Right lobe of liver (tissue), 6 donors: ENCODE measurements around the gene RAVER1. TPM values are rescaled to one million over a fixed set of nuclear protein-coding genes. Genes with fewer than 3 reads are reported as not detected.

Experiments used
- ATAC-seq, 4 donors: fragments of 200-7000 bp; cut with Tn5 transposase; one replicate each; pipeline ENCODE4 v1.9.1; 2020; ENCODE audit warnings: mild to moderate bottlenecking in 4 of 4, moderate library complexity in 4 of 4
- DNase-seq, 3 donors: peaks; one replicate each; pipeline ENCODE4 v3.0.0-alpha.2; 2020
- H3K27ac ChIP-seq, 3 donors: fragments of 200-600 bp; one replicate each; pipeline ENCODE4 v1.8.0; 2022
- H3K27me3 ChIP-seq, 2 donors: fragments of 200-600 bp; one replicate each; pipeline ENCODE4 v1.8.0; 2022
- H3K36me3 ChIP-seq, 4 donors: fragments of 200-600 bp; sonication (generic) in 1 of 4; one replicate each; pipeline versions ENCODE4 v1.5.1 to v1.8.0; 2017 to 2022; ENCODE audit warnings: control low read depth in 1 of 4
- H3K4me1 ChIP-seq, 4 donors: fragments of 200-600 bp; sonication (generic) in 1 of 4; one replicate each; pipeline versions ENCODE4 v1.5.1 to v1.8.0; 2017 to 2022; ENCODE audit warnings: control low read depth in 1 of 4
- H3K4me3 ChIP-seq, 3 donors: fragments of 200-600 bp; one replicate each; pipeline ENCODE4 v1.8.0; 2022
- H3K9me3 ChIP-seq, 4 donors: fragments of 200-600 bp; sonication (generic) in 1 of 4; one replicate each; pipeline versions ENCODE4 v1.5.1 to v1.8.0; 2017 to 2022; ENCODE audit warnings: control low read depth in 1 of 4
- CTCF ChIP-seq, 4 donors: fragments of 200-600 bp in 3 of 4; fragments of 450-650 bp in 1 of 4; IDR thresholded peaks; one replicate each; pipeline versions ENCODE4 v1.5.1 to v1.8.0; 2016 to 2022; ENCODE audit warnings: antibody characterized with exemption in 4 of 4, mild to moderate bottlenecking in 2 of 4
- POLR2A ChIP-seq: fragments of 450-650 bp; IDR thresholded peaks from one replicate; pipeline ENCODE4 v1.6.1; 2017; ENCODE audit warnings: antibody characterized with exemption, mild to moderate bottlenecking
- WGBS: methylation state at CpG from one replicate; pipeline ENCODE4 v1.1.6; 2018; ENCODE audit warnings: low coverage, low lambda C conversion rate; ENCODE audit not compliant: insufficient coverage; ENCODE audit errors: missing lambda C conversion rate; 5-methylcytosine and 5-hydroxymethylcytosine counted together
- intact Hi-C, 2 donors: fragments of 100-400 bp; cut with DNase I; formaldehyde crosslinking; loops; one replicate each; pipeline versions ENCODE4 v1.11.2 to v1.14.1; 2022
- total RNA-seq, 6 experiments: library from RNA; depleted of rRNA in 2 of 6; stranded (reverse); fragments of >200 nt in 2 of 6; fragmentation: NEBNext Ultra II Directional in 3 of 6; extraction: Animal tissue kit (Norgen Biotek cat#: 25700) in 3 of 6; gene quantifications; one replicate each; pipeline versions ENCODE4 v1.1.0 to v1.2.4, GENCODE V29; 2016 to 2023
- donor health status: DM: no; HTN: yes; CAD: no.
- donor health status: DM: no; HTN: no; CAD: no.
- donor health status: DM: no; HTN: no; CAD: no.
- donor health status: DM: no; HTN: yes; CAD: no.
- donor health status: DM: no; HTN: yes; CAD: no.

Gene RAVER1
- total RNA-seq, 6 experiments from 2014 or later = 5.2 to 9.5 (median 7.1) TPM

GRCh38 chr19:10316229-10317044 is 16.9 kb downstream of the RAVER1 start:
- no peaks in the 10 kb centered on the region for H3K9me3 ChIP-seq
- peak overlapping the region in 1 of 3 donors; percentile 82 for H3K4me3 ChIP-seq
- intact Hi-C loops = no loop called here
- no peaks in the 10 kb centered on the region for H3K27me3 ChIP-seq
- 61% methylated on average over 11 of the region's 19 CpGs for WGBS
- H3K36me3 ChIP-seq = peaks cover 0 to 43% (median 12%) of the 10 kb centered on the region in 4 donors
- TF ChIP-seq CTCF (IDR thresholded peaks at IDR 0.05) (no peak), POLR2A (no peak)
- peaks cover 0 to 6% (median 2%) of the 10 kb centered on the region in 4 donors for H3K4me1 ChIP-seq
- DNase-seq (peak in 1 of 3 donors; percentile 49), ATAC-seq (peak; percentile 4 to 9 (median 5))
- no peak overlapping the region for H3K27ac ChIP-seq

- Histone ChIP-seq H3K4me3 (peak within 1 kb of the TSS; percentile 80 to 90 (median 82)), H3K27ac (no peak within 1 kb of the TSS), H3K9me3 (no peaks in the 10 kb centered on the region), H3K27me3 (no peaks in the 10 kb centered on the region), H3K4me1 (peaks cover 0 to 6% (median 2%) of the 10 kb centered on the region in 4 donors), H3K36me3 (peaks cover 0 to 34% (median 12%) of the 10 kb centered on the region in 4 donors)
- under 1% methylated on average over 15 of the region's 55 CpGs for WGBS
- ATAC-seq = peak; percentile 85 to 93 (median 92)
- TF ChIP-seq CTCF (IDR thresholded peaks at IDR 0.05) = no peak
- TF ChIP-seq POLR2A = peak; percentile 27
- intact Hi-C loops = no loop called here
- DNase-seq = peak; percentile 91 to 94 (median 93)
Observed at GRCh38 chr19:10315335-10316214, 17.8 kb downstream of the RAVER1 start, which contains the start of gene FDX2. TSS of gene FDX2 (minus strand) at chr19:10316015. CDS start at chr19:10315996, 19 bp downstream.

DNA sequence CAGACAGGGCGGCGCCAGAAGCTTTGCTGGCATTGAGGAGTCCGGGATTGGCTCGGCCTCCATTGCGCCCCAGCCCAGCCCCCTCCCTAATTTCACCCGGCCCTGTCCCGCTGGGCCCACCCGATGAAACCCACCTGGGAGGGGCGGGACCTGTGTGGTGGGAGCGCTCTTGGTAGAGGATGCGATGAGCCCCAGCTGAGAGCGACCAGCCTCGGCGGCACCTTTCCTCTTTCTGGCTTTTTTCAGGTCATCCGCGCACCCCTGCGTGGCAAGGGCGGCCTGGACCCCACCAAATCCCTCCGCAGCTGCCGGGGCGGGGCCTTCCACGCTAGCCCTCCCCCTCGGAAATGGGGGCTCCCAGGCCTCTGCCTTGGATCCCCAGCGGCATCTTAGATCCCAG is 23.9 kb downstream of the RAVER1 start, which contains the start of gene ZGLP1:
TSS of gene ZGLP1 (minus strand) at position 393 of the 400 bp plus-strand sequence.
- Histone ChIP-seq H3K27me3 (no peaks in the 10 kb centered on the region), H3K27ac (no peak within 1 kb of the TSS), H3K4me1 (no peaks in the 10 kb centered on the region), H3K36me3 (peaks cover 0 to 5% (median 0%) of the 10 kb centered on the region in 4 donors), H3K9me3 (no peaks in the 10 kb centered on the region), H3K4me3 (no peak within 1 kb of the TSS)
- intact Hi-C loops = no loop called here
- ATAC-seq = no peak
- TF ChIP-seq POLR2A = no peak
- TF ChIP-seq CTCF (IDR thresholded peaks at IDR 0.05) = no peak
- DNase-seq = no peak
- 90% methylated on average over 2 of the region's 24 CpGs for WGBS

DNA sequence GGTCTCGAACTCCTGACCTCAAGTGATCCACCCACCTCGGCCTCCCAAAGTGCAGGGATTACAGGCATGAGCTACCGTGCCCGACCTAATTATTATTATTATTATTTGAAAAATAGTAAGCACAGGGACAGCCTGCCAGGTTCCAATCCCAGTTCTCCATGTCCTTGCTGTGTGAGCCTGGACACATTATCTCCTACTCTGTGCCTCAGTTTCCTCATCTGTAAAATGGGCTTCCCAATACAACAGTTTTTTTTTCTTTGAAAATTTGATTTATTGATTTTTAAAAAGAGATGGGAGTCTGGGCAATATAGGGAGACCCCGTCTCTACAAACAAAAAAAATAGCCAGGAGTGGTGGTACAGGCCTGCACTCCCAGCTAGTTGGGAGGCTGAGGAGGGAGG is 27.0 kb downstream of the RAVER1 start:
- no peaks in the 10 kb centered on the region for H3K27me3 ChIP-seq
- TF ChIP-seq CTCF (IDR thresholded peaks at IDR 0.05) = no peak
- TF ChIP-seq POLR2A = no peak
- 78% methylated on average over 5 of the region's 5 CpGs for WGBS
- no peak overlapping the region for H3K4me3 ChIP-seq
- ATAC-seq (no peak), DNase-seq (no peak)
- no peaks in the 10 kb centered on the region for H3K9me3 ChIP-seq
- H3K4me1 ChIP-seq = no peaks in the 10 kb centered on the region
- intact Hi-C loops = no loop called here
- H3K27ac ChIP-seq = no peak overlapping the region
- H3K36me3 ChIP-seq = peaks cover 0 to 5% (median 0%) of the 10 kb centered on the region in 4 donors
